GM20431 (cell line): ENCODE measurements around the gene CLP1.
"Not testable (repeated sequence)": the region's sequence is repeated elsewhere in the genome, so short reads cannot be mapped to it uniquely, and the experiment has no call there.

Experiments used
- in situ Hi-C: fragments of 300-500 bp; cut with MseI, MboI; formaldehyde crosslinking; loops from one replicate; pipeline ENCODE4 v1.15.0; 2020; ENCODE audit warnings: low sequenced_read_pairs; ENCODE audit not compliant: unreplicated experiment

The CLP1 gene

DNA sequence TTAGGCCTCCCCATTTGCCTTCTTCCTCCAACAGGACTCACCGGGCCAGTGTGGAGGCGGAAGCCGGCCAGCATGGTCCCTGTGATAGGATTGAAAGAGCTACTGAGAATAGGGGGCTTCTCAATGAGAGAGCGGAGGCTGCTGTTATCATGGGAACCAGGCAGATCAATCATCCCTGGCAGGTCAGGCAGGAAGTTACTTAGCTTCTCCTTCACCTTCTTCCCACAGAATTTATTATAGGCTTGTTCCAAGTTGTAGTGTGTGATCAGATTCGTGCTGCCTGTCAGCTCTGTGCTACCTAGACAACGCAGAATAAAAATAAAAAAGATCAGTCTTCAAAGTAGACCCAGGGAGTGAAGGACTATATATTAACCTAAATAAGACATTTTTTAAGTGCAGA, 47.4 kb downstream of the CLP1 start:
- in situ Hi-C loops = no loop called here

DNA sequence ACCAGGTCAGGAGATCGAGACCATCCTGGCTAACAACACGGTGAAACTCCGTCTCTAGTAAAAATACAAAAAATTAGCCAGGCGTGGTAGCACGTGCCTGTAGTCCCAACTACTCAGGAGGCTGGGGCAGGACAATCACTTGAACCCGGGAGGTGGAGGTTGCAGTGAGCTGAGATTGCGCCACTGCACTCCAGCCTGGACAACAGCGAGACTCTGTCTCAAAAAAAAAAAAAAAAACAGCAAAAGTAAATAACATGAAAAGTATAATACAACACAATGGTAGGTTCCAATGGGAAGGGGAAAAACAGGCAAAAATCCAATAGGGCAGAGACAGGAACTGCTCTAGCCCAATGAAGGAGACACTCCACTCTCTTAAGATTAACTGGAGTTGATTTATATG, 47.9 kb downstream of the CLP1 start:
- in situ Hi-C loops = not testable (repeated sequence)

DNA sequence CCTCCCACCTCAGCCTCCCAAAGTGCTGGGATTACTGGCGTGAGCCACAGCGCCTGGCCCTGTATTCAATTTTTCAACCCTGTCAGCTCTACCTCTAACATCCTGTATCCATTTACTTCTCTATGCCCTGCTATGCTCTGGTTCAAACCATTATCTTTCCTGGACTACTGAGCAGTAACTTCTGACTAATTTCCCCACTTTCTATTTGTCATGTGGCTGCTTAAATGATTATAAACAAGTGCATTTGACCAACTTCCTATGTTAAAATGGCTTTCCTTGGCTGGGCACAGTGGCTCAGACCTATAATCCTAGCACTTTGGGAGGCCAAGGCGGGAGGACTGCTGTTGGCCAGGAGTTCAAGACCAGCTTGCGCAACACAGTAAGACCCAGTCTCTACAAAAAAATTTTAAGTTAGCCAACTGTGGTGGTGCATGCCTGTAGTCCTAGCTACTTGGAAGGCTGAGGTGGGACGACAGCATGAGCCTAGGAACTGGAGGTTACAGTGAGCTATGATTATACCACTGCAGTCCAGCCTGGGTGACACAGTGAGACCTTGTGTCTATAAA, 52.3 kb downstream of the CLP1 start:
- in situ Hi-C loops = no loop called here
